ENCODE measurements around the gene PTPRR.

- TF ChIP-seq, protein P1, sequence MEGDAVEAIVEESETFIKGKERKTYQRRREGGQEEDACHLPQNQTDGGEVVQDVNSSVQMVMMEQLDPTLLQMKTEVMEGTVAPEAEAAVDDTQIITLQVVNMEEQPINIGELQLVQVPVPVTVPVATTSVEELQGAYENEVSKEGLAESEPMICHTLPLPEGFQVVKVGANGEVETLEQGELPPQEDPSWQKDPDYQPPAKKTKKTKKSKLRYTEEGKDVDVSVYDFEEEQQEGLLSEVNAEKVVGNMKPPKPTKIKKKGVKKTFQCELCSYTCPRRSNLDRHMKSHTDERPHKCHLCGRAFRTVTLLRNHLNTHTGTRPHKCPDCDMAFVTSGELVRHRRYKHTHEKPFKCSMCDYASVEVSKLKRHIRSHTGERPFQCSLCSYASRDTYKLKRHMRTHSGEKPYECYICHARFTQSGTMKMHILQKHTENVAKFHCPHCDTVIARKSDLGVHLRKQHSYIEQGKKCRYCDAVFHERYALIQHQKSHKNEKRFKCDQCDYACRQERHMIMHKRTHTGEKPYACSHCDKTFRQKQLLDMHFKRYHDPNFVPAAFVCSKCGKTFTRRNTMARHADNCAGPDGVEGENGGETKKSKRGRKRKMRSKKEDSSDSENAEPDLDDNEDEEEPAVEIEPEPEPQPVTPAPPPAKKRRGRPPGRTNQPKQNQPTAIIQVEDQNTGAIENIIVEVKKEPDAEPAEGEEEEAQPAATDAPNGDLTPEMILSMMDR (IDR thresholded peaks at IDR 0.05; ENCODE audit: insufficient read depth, low read depth, low read length), result no peak
- no peak for TF ChIP-seq EZH2 (IDR thresholded peaks at IDR 0.05; ENCODE audit: insufficient read depth, low read length)
These were observed 78.4 kb downstream of the PTPRR start for GRCh38 chr12:70842136-70842535.
